GM18907 (cell line): Measurements from ENCODE around the gene TEX50.
"Not testable (repeated sequence)": the region's sequence is repeated elsewhere in the genome, so short reads cannot be mapped to it uniquely, and the experiment has no call there.

ENCODE experiments used
- ATAC-seq: cut with Tn5 transposase; IDR thresholded peaks from one replicate; pipeline ENCODE4 v1.9.1; 2021; ENCODE audit warnings: mild to moderate bottlenecking, moderate library complexity; ENCODE audit not compliant: unreplicated experiment

Gene TEX50

DNA sequence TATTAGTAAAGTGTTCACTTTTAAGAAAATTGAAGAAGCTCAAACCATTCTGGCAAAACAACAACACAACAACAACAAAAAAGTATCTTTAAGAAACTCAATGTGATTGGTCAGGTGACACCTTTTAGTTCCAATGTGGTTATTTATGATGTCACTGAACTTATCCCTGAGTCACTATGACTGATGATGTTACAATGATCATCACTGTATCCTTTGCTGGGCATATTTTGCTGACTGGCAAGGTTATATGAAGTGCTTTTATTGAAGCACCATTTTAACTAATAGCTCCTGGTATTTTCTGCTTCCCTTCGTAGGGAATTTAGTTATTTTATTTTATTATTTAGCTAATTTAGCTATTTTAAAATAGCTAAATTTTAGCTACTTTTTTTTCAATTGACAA lies at the start of gene TEX50:
Gene TEX50, plus strand, starts transcription at position 223 of the 400 bp plus-strand sequence. CDS start 184 bp downstream, outside the sequence.
- no peak for ATAC-seq

GRCh38 chr1:173590557-173590956 lies 44.6 kb upstream of the TEX50 start:
- ATAC-seq = no peak

DNA sequence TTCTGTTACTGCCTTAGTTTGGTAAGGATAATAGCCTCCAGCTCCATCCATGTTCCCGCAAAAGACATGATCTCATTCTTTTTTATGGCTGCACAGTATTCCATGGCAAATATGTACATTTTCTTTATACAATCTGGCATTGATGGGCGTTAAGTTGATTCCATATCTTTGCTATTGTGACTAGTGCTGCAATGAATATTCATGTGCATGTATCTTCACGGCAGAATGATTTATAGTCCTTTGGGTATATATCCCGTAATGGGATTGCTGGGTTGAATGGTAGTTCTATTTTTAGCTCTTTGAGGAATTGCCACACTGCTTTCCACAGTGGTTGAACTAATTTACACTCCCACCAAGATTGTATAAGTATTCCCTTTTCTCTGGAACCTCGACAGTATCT lies 44.0 kb upstream of the TEX50 start:
- ATAC-seq = not testable (repeated sequence)

DNA sequence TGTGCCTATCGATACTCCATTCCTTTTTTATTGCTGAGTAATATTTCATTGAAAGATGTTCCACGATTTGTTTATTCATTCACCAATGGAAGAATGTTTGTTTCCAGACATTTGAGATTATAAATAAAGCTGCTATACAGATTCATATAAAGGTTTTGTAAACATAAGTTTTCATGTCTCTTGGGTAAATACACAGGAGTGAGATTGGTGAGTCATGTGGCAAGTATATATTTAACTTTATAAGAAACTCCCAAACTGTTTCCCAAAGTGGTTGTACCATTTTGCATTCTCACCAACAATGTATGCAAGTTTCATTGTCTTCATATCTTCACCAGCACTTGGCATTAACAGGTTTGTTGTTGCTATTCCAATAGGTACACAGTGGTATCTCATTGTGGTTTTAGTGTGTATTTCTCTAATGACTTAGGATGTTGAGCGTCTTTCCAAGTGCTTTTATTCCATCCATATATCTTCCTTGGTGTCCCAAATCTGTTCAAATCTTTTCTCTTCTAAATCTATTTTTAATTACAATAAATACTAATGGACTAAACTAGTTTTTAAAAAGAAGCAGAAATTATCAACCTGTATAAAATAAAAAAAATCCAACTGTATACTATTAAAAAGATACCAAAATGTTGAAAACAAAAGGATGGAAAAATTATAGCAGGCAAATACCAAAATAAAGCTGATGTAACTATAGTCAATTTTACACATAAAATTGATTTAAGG lies 38.9 kb upstream of the TEX50 start:
- ATAC-seq = no peak

- ATAC-seq = no peak
Observed at GRCh38 chr1:173601588-173601987, 33.5 kb upstream of the TEX50 start.

DNA sequence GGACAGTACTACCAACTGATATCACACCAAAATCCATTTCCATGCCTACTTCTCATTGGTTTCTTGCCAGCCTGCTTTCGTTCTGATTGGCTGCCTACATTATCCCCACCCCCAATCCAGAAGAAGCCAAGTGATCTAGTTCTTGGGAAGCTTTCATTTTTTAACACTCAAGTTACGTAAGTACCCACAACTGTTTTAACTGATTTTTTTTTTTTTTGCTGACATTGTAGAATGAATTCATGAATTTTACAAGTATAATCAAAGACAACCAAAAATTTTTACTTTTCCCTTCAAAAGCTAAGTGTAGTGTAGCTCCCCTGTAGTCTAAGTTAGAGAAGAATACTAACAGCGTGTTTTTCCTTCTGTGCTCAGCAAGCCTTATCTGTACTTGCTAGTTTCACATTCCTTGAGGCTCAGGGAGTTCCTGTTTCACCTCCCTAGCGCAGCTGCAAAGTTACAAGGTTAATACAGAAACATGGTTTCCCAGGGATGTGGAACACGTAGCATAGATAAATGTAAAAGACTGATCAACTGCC lies 32.0 kb upstream of the TEX50 start, which contains the start of gene SLC9C2:
Gene SLC9C2, minus strand, starts transcription at position 17 of the 536 bp plus-strand sequence. CDS start 1,296 bp downstream, outside the sequence.
- no peak for ATAC-seq

DNA sequence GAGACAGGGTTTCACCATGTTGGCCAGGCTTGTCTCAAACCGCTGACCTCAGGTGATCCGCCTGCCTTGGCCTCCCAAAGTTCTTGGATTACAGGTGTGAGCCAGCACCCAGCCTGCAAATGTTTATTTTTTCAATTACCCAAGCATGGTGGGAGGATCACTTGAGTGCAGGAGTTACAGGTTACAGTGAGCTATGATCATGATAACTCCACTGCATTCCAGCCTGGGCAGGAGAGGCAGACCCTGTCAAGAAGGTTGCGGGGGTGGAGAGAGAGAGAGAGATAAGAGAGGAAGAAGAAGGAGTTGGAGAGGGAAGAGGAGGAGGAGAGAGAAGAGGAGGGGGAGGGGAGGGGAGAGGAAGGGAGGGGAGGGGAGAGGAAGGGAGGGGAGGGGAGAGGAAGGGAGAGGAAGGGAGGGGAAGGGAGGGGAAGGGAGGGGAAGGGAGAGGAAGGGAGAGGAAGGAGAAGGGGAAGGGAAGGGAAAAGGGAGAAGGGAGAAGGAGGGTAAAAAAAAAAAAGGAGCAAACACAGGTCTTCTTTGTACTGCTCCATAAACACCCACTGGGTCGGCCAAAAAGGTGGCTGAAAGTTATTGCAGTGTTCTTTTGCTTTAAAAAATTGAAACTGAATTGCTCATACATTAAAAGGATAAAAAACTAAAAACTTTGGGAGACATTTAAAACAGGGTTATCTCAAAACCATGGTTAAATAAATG lies 26.5 kb upstream of the TEX50 start:
- no peak for ATAC-seq

DNA sequence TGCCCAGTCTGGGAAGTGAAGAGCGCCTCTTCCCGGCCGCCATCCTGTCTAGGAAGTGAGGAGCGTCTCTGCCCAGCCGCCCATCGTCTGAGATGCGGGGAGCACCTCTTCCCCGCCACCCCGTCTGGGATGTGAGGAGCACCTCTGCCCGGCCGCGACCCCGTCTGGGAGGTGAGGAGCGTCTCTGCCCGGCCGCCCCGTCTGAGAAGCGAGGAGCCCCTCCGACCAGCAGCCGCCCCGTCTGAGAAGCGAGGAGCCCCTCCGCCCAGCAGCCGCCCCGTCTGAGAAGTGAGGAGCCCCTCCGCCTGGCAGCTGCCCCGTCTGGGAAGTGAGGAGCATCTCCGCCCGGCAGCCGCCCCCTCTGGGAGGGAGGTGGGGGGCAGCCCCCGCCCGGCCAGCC lies 22.1 kb upstream of the TEX50 start:
- ATAC-seq = not testable (repeated sequence)

- ATAC-seq = no peak
Observed at GRCh38 chr1:173616859-173617258, 18.3 kb upstream of the TEX50 start.

GRCh38 chr1:173627269-173627668 lies 7.9 kb upstream of the TEX50 start:
- no peak for ATAC-seq

DNA sequence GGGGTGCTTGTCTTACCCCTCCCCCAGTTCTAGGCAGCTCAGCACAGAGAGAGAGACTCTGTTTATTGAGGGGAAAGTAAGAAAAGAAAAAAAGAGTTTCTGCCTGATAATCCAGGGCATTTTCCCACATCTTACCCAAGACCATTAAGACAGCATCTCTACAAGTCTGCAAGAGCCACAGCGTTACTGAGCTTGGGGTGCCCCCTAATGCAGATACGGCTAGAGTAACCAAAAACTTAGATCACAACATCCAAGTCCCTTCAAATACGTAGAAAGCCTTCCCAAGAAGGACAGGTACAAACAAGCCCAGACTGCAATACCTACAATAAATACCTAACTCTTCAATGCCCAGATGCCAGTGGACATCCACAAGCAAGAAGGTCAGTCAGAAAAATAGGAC lies 6.2 kb upstream of the TEX50 start:
- no peak for ATAC-seq

DNA sequence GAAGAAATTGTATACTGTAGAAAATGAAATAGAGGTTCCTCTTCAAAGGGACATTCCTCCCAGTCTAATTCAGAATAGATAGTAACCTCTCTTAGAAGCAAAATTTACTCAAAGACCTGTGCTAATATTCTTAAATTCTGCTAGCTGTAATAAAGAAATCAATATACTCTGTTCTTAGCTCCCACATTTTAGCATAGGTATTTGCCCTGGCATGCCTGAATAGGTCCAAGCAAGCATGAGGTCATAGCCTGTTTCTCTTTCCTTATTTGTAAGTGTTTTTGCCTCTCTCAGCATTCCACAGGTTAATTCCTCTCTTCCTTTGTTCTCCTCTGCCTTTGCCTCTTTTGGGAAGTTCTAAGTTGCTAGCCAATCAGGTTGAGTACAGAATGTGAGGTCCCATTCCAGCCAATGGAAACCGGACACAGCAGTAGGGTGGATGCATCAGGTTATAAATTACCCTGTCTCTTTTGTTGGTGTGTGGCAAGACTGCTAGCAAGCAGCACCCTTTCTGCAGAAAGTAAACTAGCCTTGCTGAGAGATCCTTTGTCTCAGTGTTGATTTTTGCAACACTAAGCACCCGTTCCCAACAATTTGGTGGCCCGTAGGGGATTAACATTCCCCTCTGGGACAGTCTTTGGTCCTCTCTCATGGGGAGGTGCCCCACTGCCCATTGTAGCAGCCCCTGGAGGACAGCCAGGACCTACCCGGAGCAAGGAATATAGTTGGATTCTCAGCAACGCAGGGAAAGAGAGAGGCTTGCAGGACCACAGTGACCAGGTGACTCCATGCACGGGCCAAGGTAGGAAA lies 2.3 kb downstream of the TEX50 start:
- not testable (repeated sequence) for ATAC-seq

DNA sequence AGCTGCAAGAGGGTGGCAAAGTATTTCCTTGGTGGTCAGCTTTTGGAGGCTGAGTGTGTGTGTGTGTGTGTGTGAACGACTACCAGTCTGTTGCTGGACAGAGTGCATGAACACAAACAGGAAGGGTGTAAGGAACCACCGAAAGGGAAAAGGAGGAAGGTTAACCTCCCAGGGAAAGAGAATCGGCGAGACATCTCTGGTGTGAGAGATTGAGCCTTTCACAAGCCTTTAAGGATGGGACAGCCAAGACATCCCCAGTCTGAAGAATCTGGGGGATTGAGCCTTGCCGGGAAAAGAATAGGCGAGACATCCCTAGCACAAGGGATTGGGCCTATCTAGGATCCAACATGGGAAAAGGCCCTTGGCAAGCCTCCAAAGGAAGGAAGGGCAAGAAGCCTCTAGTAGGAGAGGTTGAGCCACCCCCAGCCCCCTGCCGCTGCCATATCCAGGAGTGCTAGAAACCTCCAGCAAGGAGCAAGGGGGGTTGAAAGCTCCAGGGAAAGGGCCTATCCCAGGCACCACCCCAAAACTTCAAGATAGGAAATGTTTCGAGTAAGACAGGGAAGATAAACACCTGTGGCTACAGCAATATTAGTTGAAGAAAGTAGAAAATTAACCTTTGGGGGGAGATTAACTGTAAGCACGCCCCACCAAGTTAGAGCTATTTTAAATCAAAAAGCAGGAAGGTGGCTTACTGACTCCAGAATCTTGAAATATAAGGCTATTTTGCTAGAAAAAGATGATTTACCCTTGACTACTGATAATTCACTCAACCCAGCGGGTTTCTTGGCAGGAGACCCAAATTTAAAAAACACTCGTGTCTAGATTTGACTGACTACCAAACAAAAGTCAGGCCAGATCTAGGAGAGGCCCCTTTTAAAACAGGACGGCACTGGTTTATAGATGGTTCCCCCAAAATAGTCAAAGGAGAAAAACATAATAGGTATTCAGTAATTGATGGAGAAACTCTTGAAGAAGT lies 3.2 kb downstream of the TEX50 start:
- ATAC-seq = no peak

GRCh38 chr1:173639102-173639501 lies 4.0 kb downstream of the TEX50 start:
- no peak for ATAC-seq

DNA sequence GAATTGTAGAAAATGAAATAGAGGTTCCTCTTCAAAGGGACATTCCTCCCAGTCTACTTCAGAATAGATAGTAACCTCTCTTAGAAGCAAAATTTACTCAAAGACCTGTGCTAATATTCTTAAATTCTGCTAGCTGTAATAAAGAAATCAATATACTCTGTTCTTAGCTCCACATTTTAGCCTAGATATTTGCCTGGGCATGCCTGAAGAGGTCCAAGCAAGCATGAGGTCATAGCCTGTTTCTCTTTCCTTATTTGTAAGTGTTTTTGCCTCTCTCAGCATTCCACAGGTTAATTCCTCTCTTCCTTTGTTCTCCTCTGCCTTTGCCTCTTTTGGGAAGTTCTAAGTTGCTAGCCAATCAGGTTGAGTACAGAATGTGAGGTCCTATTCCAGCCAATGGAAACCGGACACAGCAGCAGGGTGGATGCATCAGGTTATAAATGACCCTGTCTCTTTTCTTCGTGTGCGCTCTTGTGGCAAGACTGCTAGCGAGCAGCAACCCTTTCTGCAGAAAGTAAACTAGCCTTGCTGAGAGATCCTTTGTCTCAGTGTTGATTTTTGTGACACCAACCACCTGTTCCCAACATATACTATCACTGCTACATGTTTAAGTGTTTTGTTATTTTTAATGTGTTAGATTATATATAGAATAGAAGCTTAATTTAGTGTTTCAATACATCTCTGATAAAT lies 7.5 kb downstream of the TEX50 start:
- not testable (repeated sequence) for ATAC-seq

GRCh38 chr1:173646656-173647055 lies 11.5 kb downstream of the TEX50 start:
- no peak for ATAC-seq

DNA sequence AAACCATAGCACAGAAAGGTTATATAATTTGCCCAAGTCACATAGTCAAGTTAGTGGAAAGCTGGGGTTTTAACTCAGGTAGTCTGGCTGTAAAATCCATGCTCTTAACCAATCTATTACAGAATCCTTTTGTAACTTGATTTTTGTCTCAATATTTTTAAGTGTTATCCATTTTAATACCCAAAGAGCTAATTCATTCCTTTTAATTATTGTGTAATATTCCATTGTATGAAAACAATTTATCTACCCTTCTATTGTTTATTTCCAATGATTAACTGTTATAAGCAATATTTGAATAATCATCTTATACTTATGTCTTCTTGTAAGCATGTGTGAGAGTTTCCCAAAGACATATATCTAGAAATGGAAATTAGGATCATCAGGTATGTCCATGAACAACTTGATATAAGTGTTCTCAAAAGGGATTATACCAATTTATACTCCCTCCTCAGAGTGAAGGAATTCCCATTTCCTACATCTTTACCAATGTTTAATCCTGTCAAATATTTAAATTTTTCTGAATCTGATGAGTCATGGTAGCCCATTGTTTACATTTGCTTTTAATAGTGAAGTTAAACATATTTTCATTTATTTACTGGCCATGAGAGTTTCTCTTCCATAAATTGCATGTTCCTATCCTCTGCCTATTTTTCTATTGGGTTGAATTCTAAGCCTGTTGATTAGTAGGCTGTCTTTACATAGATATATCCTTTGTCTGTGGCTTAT lies 13.9 kb downstream of the TEX50 start:
- no peak for ATAC-seq

DNA sequence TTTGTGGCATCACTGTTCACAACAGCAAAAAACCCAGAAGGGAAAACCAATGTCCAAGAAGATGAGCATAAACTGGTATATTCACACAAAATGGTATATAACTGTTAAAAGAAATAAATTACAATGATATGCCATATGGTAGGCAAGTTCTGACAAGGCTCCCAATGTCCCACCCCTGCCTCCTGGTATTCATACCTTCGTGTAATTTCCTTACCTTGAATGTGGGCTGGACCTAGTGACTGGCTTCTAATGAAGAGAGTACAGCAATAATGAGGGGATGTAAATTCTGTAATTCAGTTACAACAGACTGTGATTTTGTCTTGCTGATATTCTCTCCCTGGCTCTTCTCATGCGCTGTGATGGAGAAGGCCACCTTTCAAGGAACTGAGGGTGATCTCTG lies 25.2 kb downstream of the TEX50 start:
- ATAC-seq = no peak

DNA sequence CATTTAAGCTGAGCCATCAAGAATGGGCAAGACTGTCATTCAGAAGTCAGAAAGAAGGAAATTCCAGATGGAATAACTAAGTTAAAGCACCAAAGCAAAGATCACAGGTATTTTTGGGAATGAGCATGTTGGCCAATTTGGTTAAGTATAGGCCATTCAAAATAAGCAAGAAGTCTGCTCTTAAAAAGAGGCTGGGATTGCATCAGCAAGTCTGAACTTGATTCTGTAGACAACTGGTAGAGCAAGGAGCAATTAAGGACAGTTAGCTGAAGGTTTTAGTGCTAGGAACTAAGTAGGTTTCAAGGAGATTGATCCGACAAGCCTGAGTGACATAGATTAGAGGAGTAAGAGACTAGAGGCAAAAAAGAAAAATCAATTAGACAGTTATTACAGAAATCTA lies 26.1 kb downstream of the TEX50 start:
- ATAC-seq = no peak
